ENCODE results near the gene MORN4. TPM values are rescaled to one million over a fixed set of nuclear protein-coding genes. Genes with fewer than 3 reads are reported as not detected.
A peak's percentile ranks its signal among the peaks of the same experiment; 100 is the strongest.
"Not testable (repeated sequence)": the region's sequence is repeated elsewhere in the genome, so short reads cannot be mapped to it uniquely, and the experiment has no call there.

MORN4 gene
- total RNA-seq, 1 donor, result 3.5 TPM

GRCh38 chr10:97642471-97643159, 9.3 kb upstream of the MORN4 start:
- DNase-seq (ENCODE audit: low read depth in 2 of 3, low spot score in 2 of 3), result not testable (repeated sequence)

- DNase-seq (ENCODE audit: low read depth in 2 of 3, low spot score in 2 of 3), result peak in 2 of 3 donors; percentile 32 to 41
Measured at GRCh38 chr10:97640868-97641811, 7.8 kb upstream of the MORN4 start.

- DNase-seq (ENCODE audit: low read depth in 2 of 3, low spot score in 2 of 3), result peak; percentile 93 to 99 (median 99)
Measured at GRCh38 chr10:97640174-97640867, 7.0 kb upstream of the MORN4 start, which contains the start of gene PI4K2A. PI4K2A (plus strand) TSS chr10:97640671; CDS start chr10:97640743, 72 bp downstream.

- not testable (repeated sequence) for DNase-seq (ENCODE audit: low read depth in 2 of 3, low spot score in 2 of 3)
Measured at GRCh38 chr10:97639090-97639489, 5.8 kb upstream of the MORN4 start.

- no peak for DNase-seq (ENCODE audit: low read depth in 2 of 3, low spot score in 2 of 3)
Measured at GRCh38 chr10:97635577-97635976, 2.3 kb upstream of the MORN4 start.

GRCh38 chr10:97633921-97634320, 621 bp upstream of the MORN4 start:
- peak in 1 of 3 donors; percentile 21 for DNase-seq (ENCODE audit: low read depth in 2 of 3, low spot score in 2 of 3)

GRCh38 chr10:97631098-97631497, 2.2 kb downstream of the MORN4 start:
- DNase-seq (ENCODE audit: low read depth in 2 of 3, low spot score in 2 of 3), result no peak

- no peak for DNase-seq (ENCODE audit: low read depth in 2 of 3, low spot score in 2 of 3)
Measured at GRCh38 chr10:97629289-97629688, 4.0 kb downstream of the MORN4 start.

- DNase-seq (ENCODE audit: low read depth in 2 of 3, low spot score in 2 of 3), result no peak
Measured at GRCh38 chr10:97628228-97628627, 5.1 kb downstream of the MORN4 start.

GRCh38 chr10:97627731-97628130, 5.6 kb downstream of the MORN4 start:
- no peak for DNase-seq (ENCODE audit: low read depth in 2 of 3, low spot score in 2 of 3)

- no peak for DNase-seq (ENCODE audit: low read depth in 2 of 3, low spot score in 2 of 3)
Measured at GRCh38 chr10:97623277-97623676, 10.0 kb downstream of the MORN4 start.

- no peak for DNase-seq (ENCODE audit: low read depth in 2 of 3, low spot score in 2 of 3)
Measured at GRCh38 chr10:97618733-97619132, 14.6 kb downstream of the MORN4 start.

- DNase-seq (ENCODE audit: low read depth in 2 of 3, low spot score in 2 of 3), result no peak
Measured at GRCh38 chr10:97618285-97618684, 15.0 kb downstream of the MORN4 start.

- DNase-seq (ENCODE audit: low read depth in 2 of 3, low spot score in 2 of 3), result peak in 1 of 3 donors; percentile 38
Measured at GRCh38 chr10:97612386-97612785, 20.9 kb downstream of the MORN4 start.

- no peak for DNase-seq (ENCODE audit: low read depth in 2 of 3, low spot score in 2 of 3)
Measured at GRCh38 chr10:97611473-97611872, 21.8 kb downstream of the MORN4 start.

- no peak for DNase-seq (ENCODE audit: low read depth in 2 of 3, low spot score in 2 of 3)
Measured at GRCh38 chr10:97608991-97609561, 24.2 kb downstream of the MORN4 start.

- no peak for DNase-seq (ENCODE audit: low read depth in 2 of 3, low spot score in 2 of 3)
Measured at GRCh38 chr10:97607095-97607636, 26.1 kb downstream of the MORN4 start.

GRCh38 chr10:97601268-97602215, 31.8 kb downstream of the MORN4 start:
- DNase-seq (ENCODE audit: low read depth in 2 of 3, low spot score in 2 of 3), result no peak

GRCh38 chr10:97600616-97601015, 32.7 kb downstream of the MORN4 start:
- DNase-seq (ENCODE audit: low read depth in 2 of 3, low spot score in 2 of 3), result no peak
